SW 1271 (cell line): ENCODE results near the gene STX16.

Experiments
- DNase-seq, 2 experiments: peaks; one replicate each; lab custom pipeline; 2025; lab: John Stamatoyannopoulos, UW

STX16 gene, protein sequence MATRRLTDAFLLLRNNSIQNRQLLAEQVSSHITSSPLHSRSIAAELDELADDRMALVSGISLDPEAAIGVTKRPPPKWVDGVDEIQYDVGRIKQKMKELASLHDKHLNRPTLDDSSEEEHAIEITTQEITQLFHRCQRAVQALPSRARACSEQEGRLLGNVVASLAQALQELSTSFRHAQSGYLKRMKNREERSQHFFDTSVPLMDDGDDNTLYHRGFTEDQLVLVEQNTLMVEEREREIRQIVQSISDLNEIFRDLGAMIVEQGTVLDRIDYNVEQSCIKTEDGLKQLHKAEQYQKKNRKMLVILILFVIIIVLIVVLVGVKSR

GRCh38 chr20:58650776-58651558 lies at the start of gene STX16:
TSS of gene STX16 (plus strand) at chr20:58651283. CDS start at chr20:58652007, 724 bp downstream.
- peak; percentile 93 to 94 for DNase-seq

- no peak for DNase-seq
These were observed 49.0 kb upstream of the STX16 start for GRCh38 chr20:58602124-58602523.

DNA sequence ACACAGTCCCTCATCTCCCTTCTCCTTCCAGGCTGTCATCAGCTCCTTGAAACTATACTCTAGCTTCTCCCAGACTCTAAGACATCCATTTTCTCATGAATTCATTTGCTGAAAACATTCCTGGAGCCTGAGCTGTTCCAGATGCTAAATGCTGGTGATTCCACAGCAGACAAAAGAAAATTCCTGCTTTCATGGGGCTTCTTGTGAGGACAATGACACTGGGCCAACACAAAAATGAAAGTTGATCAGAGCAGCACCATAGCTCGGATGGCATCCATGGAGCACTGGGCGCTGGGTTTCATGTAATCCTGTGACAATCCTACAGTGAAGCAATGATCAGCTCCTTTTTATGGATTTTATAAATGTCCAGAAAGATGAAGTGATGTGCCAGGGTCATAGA lies 47.4 kb upstream of the STX16 start:
- no peak for DNase-seq

GRCh38 chr20:58604128-58604881 lies 46.8 kb upstream of the STX16 start:
- DNase-seq: no peak

DNA sequence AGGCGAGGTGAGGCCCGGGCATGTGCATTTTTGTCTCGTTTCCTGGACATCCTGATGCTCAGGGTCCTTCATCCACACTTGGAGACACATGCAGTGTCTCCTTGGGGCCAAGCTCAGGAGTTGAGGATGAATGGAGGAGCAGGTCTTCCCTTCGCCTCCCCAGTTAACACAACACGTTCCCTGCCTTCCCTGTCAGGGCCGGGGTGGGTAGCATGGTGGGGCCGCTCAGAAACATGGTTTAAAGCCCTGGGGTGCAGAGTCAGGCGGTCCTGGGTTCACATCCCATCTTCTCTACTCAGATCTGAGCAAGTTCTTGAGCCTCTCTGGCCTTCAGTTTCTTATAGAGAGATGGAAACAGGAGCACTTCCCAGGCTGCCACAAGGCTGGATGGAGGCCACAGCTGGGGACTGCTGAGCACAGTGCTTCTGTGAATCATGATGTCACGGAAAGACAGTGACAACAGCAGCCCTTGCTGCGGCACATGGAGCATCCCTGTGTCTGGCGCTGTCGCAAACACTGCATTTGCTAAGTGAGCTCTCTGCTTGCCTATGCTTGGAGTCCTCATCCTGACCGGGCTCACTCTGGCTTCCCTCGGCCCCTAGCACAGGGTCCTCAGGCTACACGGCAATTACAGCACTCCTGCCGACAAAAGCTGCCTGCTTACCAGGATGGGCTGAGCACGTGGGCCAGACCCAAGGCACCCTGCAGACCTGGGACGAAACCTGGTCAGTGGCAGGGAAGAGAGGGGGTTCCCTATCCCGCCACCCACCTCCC lies 45.6 kb upstream of the STX16 start:
- no peak for DNase-seq

DNA sequence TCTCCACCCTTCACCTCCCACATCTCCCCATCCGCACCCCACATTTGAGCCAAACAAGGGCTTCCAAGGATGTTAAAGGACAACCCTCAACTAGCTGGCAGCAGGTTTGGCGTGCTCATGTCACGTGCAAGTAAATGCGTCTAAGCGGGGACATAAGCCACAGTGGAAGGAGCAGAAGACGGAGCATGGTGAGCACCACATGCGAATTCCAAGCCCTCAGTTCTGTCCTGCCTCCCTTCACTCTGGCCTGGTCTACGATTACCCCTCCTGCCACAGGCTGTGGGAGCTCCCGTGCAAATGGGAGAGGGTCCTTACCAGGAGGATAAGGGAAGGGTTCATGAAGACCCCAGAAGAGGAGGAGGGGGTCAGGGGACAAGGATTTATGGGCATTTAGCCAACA lies 44.9 kb upstream of the STX16 start:
- no peak for DNase-seq

GRCh38 chr20:58608096-58608840 lies 42.8 kb upstream of the STX16 start:
- DNase-seq: no peak

DNA sequence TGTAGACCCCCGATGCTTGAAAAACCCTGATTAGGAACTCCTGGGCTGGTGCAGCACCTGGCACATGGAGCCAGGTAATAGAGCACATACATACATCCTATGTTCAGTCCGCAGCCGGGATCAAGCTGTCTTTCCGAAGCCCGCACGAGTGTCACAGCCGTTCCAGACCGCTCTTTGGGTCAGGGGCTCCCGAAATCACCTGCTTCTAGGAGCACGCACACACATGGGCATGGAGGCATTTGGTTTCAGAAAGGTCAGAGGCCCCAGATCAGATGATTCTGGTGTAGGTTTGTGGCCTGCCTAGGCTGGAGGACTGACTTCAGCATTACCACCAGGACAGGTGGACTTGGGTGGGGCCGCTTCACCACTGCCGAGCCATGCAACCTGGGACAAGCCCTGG lies 42.1 kb upstream of the STX16 start:
- DNase-seq: no peak

DNA sequence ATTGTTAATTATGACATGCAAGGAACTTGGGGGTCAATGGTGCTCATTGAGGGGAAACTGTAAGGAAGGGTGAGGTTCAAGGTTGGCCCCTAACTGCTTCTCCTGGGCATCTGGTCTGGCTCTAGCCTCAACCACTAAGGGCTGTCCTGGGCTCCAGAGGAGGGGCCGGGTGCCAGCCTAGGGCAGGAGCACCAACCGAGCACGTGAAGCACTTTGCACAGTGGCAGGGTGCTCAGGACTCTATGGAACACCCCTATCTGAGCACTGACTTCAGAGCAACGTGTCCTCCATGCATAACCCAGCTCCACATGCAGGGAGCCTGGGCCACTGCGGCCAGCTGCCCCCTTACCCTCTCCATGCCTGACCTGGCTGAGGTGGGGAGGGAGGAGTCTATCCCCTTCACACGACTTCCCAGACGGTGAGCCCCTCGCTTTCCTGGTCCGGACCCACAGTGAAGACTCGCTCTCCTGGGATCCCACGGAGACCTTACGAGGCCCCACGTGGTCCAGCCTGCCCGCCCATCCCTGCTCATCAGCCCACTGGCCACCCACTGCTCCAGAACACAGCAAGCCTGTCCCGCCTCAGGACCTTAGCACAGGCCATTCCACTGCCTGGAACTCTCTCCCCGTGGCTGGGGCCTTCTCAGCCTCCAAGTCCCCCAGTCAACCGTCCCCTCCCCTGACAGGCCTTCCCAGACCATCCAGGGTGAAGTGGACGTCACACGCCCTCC lies 40.8 kb upstream of the STX16 start:
- DNase-seq: no peak

DNA sequence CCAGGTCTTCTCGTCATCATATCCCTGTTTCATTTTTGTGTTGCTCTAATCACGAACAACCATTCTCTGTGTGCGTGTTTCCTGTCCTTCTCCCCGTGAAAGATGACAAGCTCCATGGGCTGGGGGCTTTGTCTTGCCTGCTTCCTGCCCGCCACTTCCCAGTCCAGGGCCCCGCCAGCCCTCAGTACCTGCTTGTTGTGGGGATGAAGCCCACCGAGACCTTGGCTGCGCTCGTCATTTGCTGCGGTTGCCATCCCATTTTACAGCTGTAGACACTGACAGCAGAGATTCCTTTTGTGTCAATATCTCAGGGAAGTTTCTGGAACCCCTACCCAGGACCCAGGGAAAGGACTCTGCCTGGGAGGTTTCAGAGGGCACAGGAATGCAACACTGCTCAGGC lies 40.3 kb upstream of the STX16 start:
- no peak for DNase-seq

- DNase-seq: no peak
These were observed 39.6 kb upstream of the STX16 start for GRCh38 chr20:58611236-58612030.

- no peak for DNase-seq
These were observed 38.9 kb upstream of the STX16 start for GRCh38 chr20:58612121-58612691.

DNA sequence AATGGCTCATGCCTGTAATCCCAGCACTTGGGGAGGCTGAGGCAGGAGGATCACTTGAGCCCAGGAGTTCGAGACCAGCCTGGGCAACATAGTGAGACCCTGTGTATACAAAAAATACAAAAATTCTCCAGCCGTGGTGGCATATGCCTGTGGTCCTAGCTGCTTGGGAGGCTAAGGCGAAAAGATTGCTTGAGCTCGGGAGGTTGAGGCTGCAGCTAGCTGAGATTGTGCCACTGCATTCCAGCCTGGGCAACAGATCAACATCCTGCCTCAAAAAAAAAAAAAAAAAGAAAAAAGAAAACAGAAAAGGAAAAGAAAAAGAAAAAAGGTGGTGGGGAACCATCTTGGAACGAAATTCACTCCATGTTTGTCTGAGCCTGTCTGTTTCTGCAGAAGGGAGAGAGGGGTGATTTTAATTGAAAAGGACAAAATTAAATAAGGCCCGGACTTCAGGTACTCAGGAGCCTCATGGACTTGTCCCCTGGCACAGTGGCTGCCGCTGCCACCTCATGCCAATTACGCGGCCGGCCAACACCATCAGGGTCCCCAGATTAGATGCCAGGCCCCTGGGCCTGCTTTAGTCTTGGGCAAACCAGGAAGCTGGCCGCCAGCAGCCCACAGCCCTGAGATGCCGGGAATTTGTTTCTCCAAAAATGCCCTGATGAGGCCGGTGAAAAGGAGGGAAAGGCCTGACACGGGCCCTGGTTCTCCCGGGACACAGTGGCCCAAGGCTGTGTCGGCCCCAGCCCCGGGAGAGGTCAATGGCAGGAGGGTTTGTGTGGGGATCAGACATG lies 37.8 kb upstream of the STX16 start:
- no peak for DNase-seq

DNA sequence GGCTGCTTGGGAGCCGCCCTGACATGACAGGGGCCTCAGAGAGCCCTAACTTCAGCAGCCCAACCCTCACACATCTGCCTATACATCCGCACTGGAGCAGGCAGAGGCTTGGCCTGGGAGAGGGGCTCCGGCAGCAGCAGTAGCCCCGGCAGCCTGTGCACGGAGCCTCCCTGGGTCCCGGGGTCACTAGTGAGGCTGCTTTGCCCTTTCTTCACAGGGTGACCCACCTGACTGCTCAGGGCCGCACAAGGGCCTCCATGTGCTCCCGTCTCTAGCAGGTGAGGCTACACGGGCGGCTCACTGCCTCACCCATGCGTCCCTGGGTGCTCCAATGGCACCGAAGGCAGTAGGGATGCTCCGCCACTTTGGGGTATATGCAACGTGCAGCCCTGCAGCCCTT lies 36.7 kb upstream of the STX16 start:
- no peak for DNase-seq

GRCh38 chr20:58614984-58615760 lies 35.9 kb upstream of the STX16 start:
- DNase-seq: no peak

GRCh38 chr20:58616411-58616810 lies 34.7 kb upstream of the STX16 start:
- DNase-seq: no peak

GRCh38 chr20:58617158-58617557 lies 33.9 kb upstream of the STX16 start:
- no peak for DNase-seq
